ENCODE data around the gene GARNL3. TPM values are rescaled to one million over a fixed set of nuclear protein-coding genes. Genes with fewer than 3 reads are reported as not detected.

Gene GARNL3
- total and polyA plus RNA-seq, 2 experiments from 2014 or later: 8.7 to 21.9 TPM

- Mint-ChIP-seq H3K4me1 (no peaks in the 10 kb centered on the region), H3K9me3 (no peaks in the 10 kb centered on the region), H3K4me3 (no peak overlapping the region), H3K27me3 (ENCODE audit: insufficient read depth, low read depth, poor library complexity) (no peaks in the 10 kb centered on the region), H3K36me3 (ENCODE audit: low read depth) (peaks cover 2% of the 10 kb centered on the region; the same call in 2 of the 3 replicates), H3K27ac (no peak overlapping the region)
- H3K9me2 ChIP-seq (ENCODE audit: insufficient read depth): no peaks in the 10 kb centered on the region
- no peaks in the 10 kb centered on the region for H3K27me3 ChIP-seq (ENCODE audit: insufficient read depth)
- ATAC-seq (no peak), DNase-seq (ENCODE audit: low spot score) (no peak)
- no peaks in the 10 kb centered on the region for H3K79me2 ChIP-seq (replicated peaks; ENCODE audit: insufficient read depth)
- H3K4me1 ChIP-seq (ENCODE audit: insufficient read depth): no peaks in the 10 kb centered on the region
- no peaks in the 10 kb centered on the region for H3K36me3 ChIP-seq (ENCODE audit: insufficient read depth)
- H2AFZ ChIP-seq: no peak overlapping the region
- H3K4me2 ChIP-seq: no peak overlapping the region
- no peak for TF ChIP-seq EZH2phosphoT487 (IDR thresholded peaks at IDR 0.05; ENCODE audit: unreplicated experiment)
- TF ChIP-seq NANOG (IDR thresholded peaks at IDR 0.05; ENCODE audit: borderline replicate concordance): no peak
- TF ChIP-seq EZH2 (IDR thresholded peaks at IDR 0.05; ENCODE audit: low read depth, unreplicated experiment): no peak
- TF ChIP-seq CTCF (conservative IDR thresholded peaks at IDR 0.05; ENCODE audit: low read depth in 2 of 2): no peak
- TF ChIP-seq STAT1 (IDR thresholded peaks at IDR 0.05; ENCODE audit: unreplicated experiment): no peak
- TF ChIP-seq ZNF114 (CRISPR knock-in tag; IDR thresholded peaks at IDR 0.05): no peak
- TF ChIP-seq REST (IDR thresholded peaks at IDR 0.05; ENCODE audit: unreplicated experiment): no peak
- TF ChIP-seq JUNB (IDR thresholded peaks at IDR 0.05; ENCODE audit: unreplicated experiment): no peak
- TF ChIP-seq ZNF462 (CRISPR knock-in tag; IDR thresholded peaks at IDR 0.05): no peak
- no peak for TF ChIP-seq POLR2AphosphoS5 (IDR thresholded peaks at IDR 0.05; ENCODE audit: low read depth)
- no peak for TF ChIP-seq ETS1 (IDR thresholded peaks at IDR 0.05)
- no peak for TF ChIP-seq ZNF331 (CRISPR knock-in tag; IDR thresholded peaks at IDR 0.05; ENCODE audit: low read depth)
- TF ChIP-seq CREB1 (CRISPR knock-in tag; IDR thresholded peaks at IDR 0.05; ENCODE audit: low read depth): no peak
- H3K4me3 ChIP-seq: no peak overlapping the region
- H3K27ac ChIP-seq (ENCODE audit: low read depth): no peak overlapping the region
- no peaks in the 10 kb centered on the region for H4K20me1 ChIP-seq (replicated peaks; ENCODE audit: insufficient read depth)
- no peaks in the 10 kb centered on the region for H3F3A ChIP-seq (replicated peaks; ENCODE audit: low read depth)
Observed at GRCh38 chr9:127319366-127320114, 55.0 kb downstream of the GARNL3 start.
